Natural killer cell (primary cell): ENCODE data around the gene RNF13. TPM values are rescaled to one million over a fixed set of nuclear protein-coding genes. Genes with fewer than 3 reads are reported as not detected.

Experiments used
- ATAC-seq, 3 donors: fragments of 150-1000 bp in 2 of 3; fragments of 200-7000 bp in 1 of 3; cut with Tn5 transposase; 1 replicate in 1 of 3; 2 replicates in 2 of 3; pipeline ENCODE4 v1.10.0; 2021; ENCODE audit warnings: mild to moderate bottlenecking in 2 of 3, moderate library complexity in 2 of 3
- DNase-seq, 2 donors: peaks; one replicate each; pipeline versions ENCODE4 v3.0.0 to v3.0.0-alpha.2; 2013 to 2021; ENCODE audit warnings: mixed read lengths in 1 of 2
- H3K27ac ChIP-seq: one replicate; pipeline ENCODE4 v1.5.1; 2013; ENCODE audit warnings: mild to moderate bottlenecking, low read length
- H3K27me3 ChIP-seq: one replicate; pipeline ENCODE4 v1.6.1; 2013; ENCODE audit warnings: low read length; ENCODE audit not compliant: control insufficient read depth, insufficient read depth
- H3K36me3 ChIP-seq: one replicate; pipeline ENCODE4 v1.6.1; 2013; ENCODE audit warnings: low read length; ENCODE audit not compliant: control insufficient read depth, insufficient read depth
- H3K4me1 ChIP-seq: one replicate; pipeline ENCODE4 v1.6.1; 2013; ENCODE audit warnings: low read length; ENCODE audit not compliant: control insufficient read depth, insufficient read depth
- H3K4me3 ChIP-seq: one replicate; pipeline ENCODE4 v1.5.1; 2013; ENCODE audit warnings: low read length
- H3K9me3 ChIP-seq: one replicate; pipeline ENCODE4 v1.6.1; 2013; ENCODE audit warnings: low read length; ENCODE audit not compliant: control insufficient read depth, insufficient read depth
- H3K27ac Mint-ChIP-seq, 2 donors: one replicate each; pipeline ENCODE4 v1.8.0; 2022; ENCODE audit warnings: mild to moderate bottlenecking in 2 of 2, mixed read lengths in 2 of 2, moderate library complexity in 1 of 2
- H3K27me3 Mint-ChIP-seq, 2 donors: one replicate each; pipeline ENCODE4 v1.8.0; 2022; ENCODE audit warnings: low read depth in 2 of 2, mixed read lengths in 2 of 2
- H3K36me3 Mint-ChIP-seq: one replicate; pipeline ENCODE4 v1.8.0; 2022; ENCODE audit warnings: mixed read lengths
- H3K4me1 Mint-ChIP-seq, 2 donors: one replicate each; pipeline ENCODE4 v1.8.0; 2022; ENCODE audit warnings: mixed read lengths in 2 of 2
- H3K4me3 Mint-ChIP-seq: one replicate; pipeline ENCODE4 v1.8.0; 2022; ENCODE audit warnings: mild to moderate bottlenecking, moderate library complexity, mixed read lengths
- H3K9me3 Mint-ChIP-seq, 2 donors: one replicate each; pipeline ENCODE4 v1.8.0; 2022; ENCODE audit warnings: mixed read lengths in 2 of 2
- WGBS: methylation state at CpG from one replicate; pipeline ENCODE4 v1.1.7; 2013; ENCODE audit warnings: missing lambda C conversion rate; ENCODE audit not compliant: insufficient coverage; 5-methylcytosine and 5-hydroxymethylcytosine counted together
- intact Hi-C: fragments of 100-400 bp; cut with micrococcal nuclease; formaldehyde crosslinking; loops from one replicate; pipeline ENCODE4 v1.14.2; 2022
- total RNA-seq, 4 donors: library from RNA; stranded (reverse); fragments of 120-200 nt in 1 of 4; gene quantifications; one replicate each; pipeline versions ENCODE4 v1.2.3 to v1.2.4, GENCODE V29; 2013 to 2022
- TF ChIP-seq, protein P1 (sequence below): fragments of 200-600 bp; IDR thresholded peaks from one replicate; pipeline ENCODE4 v1.8.0; 2022; ENCODE audit warnings: antibody characterized with exemption

RNF13 gene
- total RNA-seq, 3 donors from 2014 or later (not counting 1 experiment from before 2014, with no cell fraction given): 57.4 to 69.7 (median 66.6) TPM

DNA sequence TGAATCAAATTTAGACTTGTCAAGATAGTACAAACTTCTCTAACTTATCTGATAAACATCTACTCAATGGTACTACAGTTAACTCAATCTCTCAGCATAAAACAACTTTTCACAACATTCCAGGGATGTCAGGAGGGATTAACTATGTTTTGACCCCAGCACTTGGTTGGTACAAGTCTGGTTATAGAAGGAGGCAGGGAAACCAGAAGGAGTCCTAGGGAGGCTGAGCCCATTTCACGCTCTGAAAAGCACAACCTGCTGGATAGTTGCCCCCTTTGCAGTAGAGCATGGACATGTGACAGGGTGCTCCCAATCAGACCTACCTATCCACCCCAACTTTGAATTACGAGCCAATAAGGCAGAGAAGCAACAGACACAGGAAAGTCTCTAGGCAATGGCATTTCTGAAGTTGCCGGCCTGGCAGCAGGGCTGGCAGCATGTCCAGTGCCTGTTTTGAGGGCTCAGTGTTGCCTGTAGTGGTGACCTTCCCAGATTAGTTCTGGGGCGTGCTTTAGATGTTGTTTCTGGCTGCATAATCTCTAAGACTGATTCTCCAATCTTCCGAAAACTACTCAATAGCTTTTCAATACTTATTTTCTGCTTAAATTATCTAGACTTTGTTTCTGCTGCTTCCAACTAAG, 28.8 kb upstream of the RNF13 start:
- TF ChIP-seq, protein P1, sequence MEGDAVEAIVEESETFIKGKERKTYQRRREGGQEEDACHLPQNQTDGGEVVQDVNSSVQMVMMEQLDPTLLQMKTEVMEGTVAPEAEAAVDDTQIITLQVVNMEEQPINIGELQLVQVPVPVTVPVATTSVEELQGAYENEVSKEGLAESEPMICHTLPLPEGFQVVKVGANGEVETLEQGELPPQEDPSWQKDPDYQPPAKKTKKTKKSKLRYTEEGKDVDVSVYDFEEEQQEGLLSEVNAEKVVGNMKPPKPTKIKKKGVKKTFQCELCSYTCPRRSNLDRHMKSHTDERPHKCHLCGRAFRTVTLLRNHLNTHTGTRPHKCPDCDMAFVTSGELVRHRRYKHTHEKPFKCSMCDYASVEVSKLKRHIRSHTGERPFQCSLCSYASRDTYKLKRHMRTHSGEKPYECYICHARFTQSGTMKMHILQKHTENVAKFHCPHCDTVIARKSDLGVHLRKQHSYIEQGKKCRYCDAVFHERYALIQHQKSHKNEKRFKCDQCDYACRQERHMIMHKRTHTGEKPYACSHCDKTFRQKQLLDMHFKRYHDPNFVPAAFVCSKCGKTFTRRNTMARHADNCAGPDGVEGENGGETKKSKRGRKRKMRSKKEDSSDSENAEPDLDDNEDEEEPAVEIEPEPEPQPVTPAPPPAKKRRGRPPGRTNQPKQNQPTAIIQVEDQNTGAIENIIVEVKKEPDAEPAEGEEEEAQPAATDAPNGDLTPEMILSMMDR: no peak
- no peak for ATAC-seq
- H3K9me3 Mint-ChIP-seq: no peaks in the 10 kb centered on the region
- no peak overlapping the region for H3K4me3 Mint-ChIP-seq
- no peaks in the 10 kb centered on the region for H3K4me1 ChIP-seq
- peaks cover 8 to 26% of the 10 kb centered on the region in 2 donors for H3K27me3 Mint-ChIP-seq
- no peak overlapping the region for H3K27ac ChIP-seq
- H3K36me3 ChIP-seq: no peaks in the 10 kb centered on the region
- DNase-seq: no peak
- intact Hi-C loops: no loop called here
- no peak overlapping the region for H3K27ac Mint-ChIP-seq
- H3K36me3 Mint-ChIP-seq: no peaks in the 10 kb centered on the region
- no peaks in the 10 kb centered on the region for H3K27me3 ChIP-seq
- peaks cover 0 to 6% of the 10 kb centered on the region in 2 donors for H3K4me1 Mint-ChIP-seq
- H3K9me3 ChIP-seq: no peaks in the 10 kb centered on the region
- H3K4me3 ChIP-seq: no peak overlapping the region
- WGBS: 90% methylated on average over 5 of the region's 5 CpGs

DNA sequence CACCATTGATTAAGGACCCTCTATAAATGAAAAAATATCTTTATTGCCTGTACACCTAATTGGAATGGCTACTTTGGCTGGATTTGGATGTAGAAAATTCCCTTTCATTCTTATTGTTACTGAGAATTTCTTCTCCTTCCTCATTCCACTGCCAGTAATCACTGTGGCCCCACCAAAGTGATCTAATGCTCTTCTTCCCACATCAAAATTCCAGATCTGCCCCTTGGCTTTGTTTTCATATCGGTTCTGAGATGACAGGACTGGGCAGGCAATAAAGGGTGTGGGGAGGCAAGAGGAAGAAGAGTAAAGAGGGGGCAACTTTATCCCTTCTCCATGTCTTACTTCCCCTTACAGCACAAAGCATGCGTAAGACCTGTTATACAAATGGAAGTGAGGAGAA, 22.7 kb upstream of the RNF13 start:
- Mint-ChIP-seq H3K36me3 (no peaks in the 10 kb centered on the region), H3K27ac (no peak overlapping the region), H3K27me3 (peaks cover 27 to 45% of the 10 kb centered on the region in 2 donors), H3K9me3 (no peaks in the 10 kb centered on the region), H3K4me1 (no peaks in the 10 kb centered on the region), H3K4me3 (no peak overlapping the region)
- DNase-seq (no peak), ATAC-seq (no peak)
- no CpG with 5 or more reads among the region's 2 CpGs for WGBS
- H3K9me3 ChIP-seq: no peaks in the 10 kb centered on the region
- H3K36me3 ChIP-seq: no peaks in the 10 kb centered on the region
- no peaks in the 10 kb centered on the region for H3K4me1 ChIP-seq
- H3K4me3 ChIP-seq: no peak overlapping the region
- TF ChIP-seq, protein P1: no peak
- H3K27me3 ChIP-seq: peaks cover 6% of the 10 kb centered on the region
- intact Hi-C loops: no loop called here
- H3K27ac ChIP-seq: no peak overlapping the region

DNA sequence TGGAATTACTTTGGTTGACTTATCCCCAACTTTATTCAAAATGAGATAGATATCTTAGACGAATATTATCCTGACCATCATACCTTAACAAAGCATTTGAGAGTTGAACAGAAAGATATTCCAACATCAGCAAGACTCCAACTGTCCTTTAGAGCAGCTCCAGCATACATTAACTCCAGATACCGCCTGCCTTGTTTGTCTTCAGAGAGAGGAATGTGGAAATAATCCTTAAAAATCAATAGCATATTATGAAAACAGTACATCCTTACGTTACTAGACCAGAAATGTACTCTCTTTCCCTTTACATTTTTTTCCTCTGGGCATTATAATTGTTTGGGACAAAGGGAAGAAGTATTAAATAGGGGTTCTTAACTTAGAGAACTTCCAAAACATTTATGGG, 22.3 kb upstream of the RNF13 start:
- TF ChIP-seq, protein P1: no peak

More for the DNA sequence above, 22.3 kb upstream of the RNF13 start:
- H3K4me1 ChIP-seq: no peaks in the 10 kb centered on the region
- H3K4me3 Mint-ChIP-seq: no peak overlapping the region
- H3K9me3 ChIP-seq: no peaks in the 10 kb centered on the region
- no peaks in the 10 kb centered on the region for H3K36me3 Mint-ChIP-seq
- H3K27me3 ChIP-seq: peaks cover 6% of the 10 kb centered on the region
- no peak overlapping the region for H3K27ac Mint-ChIP-seq
- intact Hi-C loops: no loop called here
- H3K4me1 Mint-ChIP-seq: no peaks in the 10 kb centered on the region
- ATAC-seq: no peak
- no peak overlapping the region for H3K27ac ChIP-seq
- H3K9me3 Mint-ChIP-seq: no peaks in the 10 kb centered on the region
- WGBS: 86% methylated on average over 1 of the region's 3 CpGs
- no peak for DNase-seq
- no peak overlapping the region for H3K4me3 ChIP-seq
- peaks cover 27 to 45% of the 10 kb centered on the region in 2 donors for H3K27me3 Mint-ChIP-seq
- H3K36me3 ChIP-seq: no peaks in the 10 kb centered on the region
